ENCODE measurements around the gene SPO11.

Gene SPO11

DNA sequence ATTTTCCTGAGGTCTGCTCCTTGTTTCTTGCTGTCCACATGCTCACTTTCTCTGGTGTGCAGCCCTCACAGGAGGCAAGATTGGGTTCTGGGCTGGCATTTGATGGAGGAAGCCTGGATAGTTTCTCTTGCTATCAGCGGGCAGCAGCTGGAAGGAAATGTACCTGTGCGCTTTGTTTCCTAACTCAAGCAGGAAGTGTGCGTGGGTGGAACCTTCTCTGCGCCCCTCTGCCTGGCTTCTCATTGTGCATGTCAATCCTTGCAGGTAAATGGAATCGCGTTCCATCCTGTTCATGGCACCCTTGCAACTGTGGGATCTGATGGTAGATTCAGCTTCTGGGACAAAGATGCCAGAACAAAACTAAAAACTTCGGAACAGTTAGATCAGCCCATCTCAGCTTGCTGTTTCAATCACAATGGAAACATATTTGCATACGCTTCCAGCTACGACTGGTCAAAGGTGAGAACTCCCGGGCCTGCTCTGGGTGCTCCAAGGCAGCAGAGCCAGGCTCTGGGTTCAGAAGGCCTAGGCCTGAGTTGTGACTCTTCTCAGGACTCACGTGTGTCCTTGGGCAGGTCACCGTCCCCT is 44.8 kb downstream of the SPO11 start:
- Histone ChIP-seq H3K4me1 (ENCODE audit: low read depth, poor library complexity, severe bottlenecking) (peaks cover 8% of the 10 kb centered on the region), H3K4me3 (IDR thresholded peaks at IDR 0.05; ENCODE audit: insufficient read depth, low read depth, low read length) (no peak overlapping the region), H4K20me1 (ENCODE audit: insufficient read depth) (no peaks in the 10 kb centered on the region), H2AFZ (ENCODE audit: low read depth) (no peak overlapping the region), H3K27me3 (ENCODE audit: insufficient read depth, low read depth) (no peaks in the 10 kb centered on the region), H3K27ac (no peak overlapping the region), H3K36me3 (ENCODE audit: insufficient read depth) (peaks cover 13% of the 10 kb centered on the region; the same call in 1 of the 2 replicates), H3K9ac (no peak overlapping the region), H3K79me2 (ENCODE audit: insufficient read depth, low read depth) (no peaks in the 10 kb centered on the region), H3K4me2 (no peak overlapping the region)
- no peak for TF ChIP-seq CTCF (conservative IDR thresholded peaks at IDR 0.05; ENCODE audit: low read depth, low read length)

DNA sequence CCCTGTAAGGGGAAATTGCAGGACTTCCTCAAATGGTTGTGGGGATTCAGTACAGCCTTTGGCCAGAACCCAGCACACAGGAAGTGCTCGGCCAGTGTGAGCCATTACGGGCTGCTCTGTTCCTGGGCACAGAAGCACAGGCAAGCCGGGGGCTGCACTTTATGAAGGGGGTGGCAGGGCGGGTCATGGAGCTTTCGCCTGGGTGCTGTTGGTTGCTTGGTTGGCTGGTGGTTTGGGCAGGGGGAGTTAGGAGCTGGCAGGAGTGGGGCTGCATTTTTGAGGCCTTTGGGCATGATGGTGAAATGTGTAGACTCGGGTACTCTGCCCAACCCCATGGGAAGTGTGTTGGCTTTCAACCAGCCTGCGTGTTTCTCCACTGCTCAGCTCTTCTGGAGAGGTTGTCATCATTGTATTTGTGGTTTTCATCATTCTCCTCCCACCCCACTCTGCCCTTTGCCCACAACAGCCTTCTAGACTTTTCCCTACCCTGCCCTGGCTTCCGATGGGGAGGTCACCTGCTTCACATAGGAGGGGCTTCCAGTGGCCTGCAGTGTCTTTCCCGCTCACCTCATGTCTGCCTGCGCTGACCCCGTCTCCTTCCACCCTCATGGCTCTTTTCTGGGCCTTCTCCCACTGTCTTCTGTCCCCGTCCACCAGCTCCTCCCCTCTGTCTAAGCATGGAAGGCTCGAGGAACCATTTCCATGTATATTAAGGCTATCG is 45.5 kb downstream of the SPO11 start:
- TF ChIP-seq CTCF (conservative IDR thresholded peaks at IDR 0.05; ENCODE audit: low read depth, low read length): no peak
- peaks cover 13% of the 10 kb centered on the region; the same call in 1 of the 2 replicates for H3K36me3 ChIP-seq (ENCODE audit: insufficient read depth)

GRCh38 chr20:57375652-57376230 is 46.1 kb downstream of the SPO11 start:
- Histone ChIP-seq H3K27me3 (ENCODE audit: insufficient read depth, low read depth) (no peaks in the 10 kb centered on the region), H2AFZ (ENCODE audit: low read depth) (no peak overlapping the region), H3K79me2 (ENCODE audit: insufficient read depth, low read depth) (no peaks in the 10 kb centered on the region), H3K9ac (no peak overlapping the region), H3K4me3 (IDR thresholded peaks at IDR 0.05; ENCODE audit: insufficient read depth, low read depth, low read length) (no peak overlapping the region), H4K20me1 (ENCODE audit: insufficient read depth) (no peaks in the 10 kb centered on the region), H3K4me1 (ENCODE audit: low read depth, poor library complexity, severe bottlenecking) (peaks cover 8% of the 10 kb centered on the region), H3K27ac (no peak overlapping the region), H3K36me3 (ENCODE audit: insufficient read depth) (peaks cover 13% of the 10 kb centered on the region; the same call in 1 of the 2 replicates), H3K4me2 (no peak overlapping the region)
- TF ChIP-seq CTCF (conservative IDR thresholded peaks at IDR 0.05; ENCODE audit: low read depth, low read length): no peak

More for the DNA sequence above, 45.5 kb downstream of the SPO11 start:
- Histone ChIP-seq H3K27me3 (ENCODE audit: insufficient read depth, low read depth) (no peaks in the 10 kb centered on the region), H4K20me1 (ENCODE audit: insufficient read depth) (no peaks in the 10 kb centered on the region), H3K4me1 (ENCODE audit: low read depth, poor library complexity, severe bottlenecking) (peaks cover 8% of the 10 kb centered on the region), H2AFZ (ENCODE audit: low read depth) (no peak overlapping the region), H3K9ac (no peak overlapping the region), H3K4me3 (IDR thresholded peaks at IDR 0.05; ENCODE audit: insufficient read depth, low read depth, low read length) (no peak overlapping the region), H3K27ac (no peak overlapping the region), H3K4me2 (no peak overlapping the region), H3K79me2 (ENCODE audit: insufficient read depth, low read depth) (no peaks in the 10 kb centered on the region)

GRCh38 chr20:57377350-57377749 is 47.7 kb downstream of the SPO11 start:
- no peak for TF ChIP-seq CTCF (conservative IDR thresholded peaks at IDR 0.05; ENCODE audit: low read depth, low read length)
- no peaks in the 10 kb centered on the region for H4K20me1 ChIP-seq (ENCODE audit: insufficient read depth)
- no peak overlapping the region for H2AFZ ChIP-seq (ENCODE audit: low read depth)
- H3K36me3 ChIP-seq (ENCODE audit: insufficient read depth): peaks cover 13% of the 10 kb centered on the region; the same call in 1 of the 2 replicates
- H3K27ac ChIP-seq: no peak overlapping the region
- H3K27me3 ChIP-seq (ENCODE audit: insufficient read depth, low read depth): no peaks in the 10 kb centered on the region
- H3K4me3 ChIP-seq (IDR thresholded peaks at IDR 0.05; ENCODE audit: insufficient read depth, low read depth, low read length): no peak overlapping the region
- H3K79me2 ChIP-seq (ENCODE audit: insufficient read depth, low read depth): no peaks in the 10 kb centered on the region
- H3K4me2 ChIP-seq: no peak overlapping the region
- H3K4me1 ChIP-seq (ENCODE audit: low read depth, poor library complexity, severe bottlenecking): peaks cover 18% of the 10 kb centered on the region
- H3K9ac ChIP-seq: no peak overlapping the region

Data from KMS-11 (cell line).